HCT116 (cell line): ENCODE results near the gene CKS2. TPM values are rescaled to one million over a fixed set of nuclear protein-coding genes. Genes with fewer than 3 reads are reported as not detected.

Experiments used
- ATAC-seq: fragments of 200-7000 bp; cut with Tn5 transposase; 2 replicates; pipeline ENCODE4 v1.9.1; 2020; ENCODE audit warnings: mild to moderate bottlenecking, moderate library complexity
- BruUV-seq: library from RNA; stranded (reverse); fragments of 400-500 nt; replicated peaks from 2 replicates; lab custom pipeline; 2021; lab: Mats Ljungman, UMichigan
- CTCF ChIA-PET: fragments of 300-600 bp; sonication (Branson Sonifier 250); formaldehyde crosslinking; loops from one replicate; lab custom pipeline; 2021; ENCODE audit warnings: antibody characterized with exemption; lab: Charles Lee
- POLR2A ChIA-PET: fragments of 300-600, 350-600 bp; sonication (Branson Sonifier 250); formaldehyde crosslinking; loops from one replicate; lab custom pipeline; 2021; ENCODE audit warnings: antibody characterized with exemption; lab: Charles Lee
- RAD21 ChIA-PET, 2 experiments: fragments of 300-600 bp; sonication (Branson Sonifier 250); formaldehyde crosslinking; loops; one replicate each; lab custom pipeline; 2023; ENCODE audit warnings: low total read pairs in 2 of 2; ENCODE audit not compliant: uncharacterized antibody in 2 of 2, unreplicated experiment in 2 of 2, low non-redundant PET in 1 of 2; lab: Charles Lee
- DNase-seq: peaks from one replicate; pipeline ENCODE4 v3.0.0-alpha.2; 2010; ENCODE audit warnings: low read depth, low spot score
- H2AFZ ChIP-seq: fragments of 200-600 bp; shearing (Covaris generic), sonication (generic); 2 replicates; pipeline ENCODE4 v1.6.1; 2017; ENCODE audit warnings: low read depth, mixed run types, mixed read lengths, antibody characterized with exemption, low read length; ENCODE audit not compliant: poor library complexity, severe bottlenecking
- H3K27ac ChIP-seq: 2 replicates; pipeline ENCODE4 v1.5.1; 2012; ENCODE audit warnings: low read depth, low read length
- H3K27me3 ChIP-seq: fragments of 200-600 bp; sonication (generic); 2 replicates; pipeline ENCODE4 v1.6.1; 2016; ENCODE audit warnings: mixed run types, low read length, mixed read lengths; ENCODE audit not compliant: insufficient read depth
- H3K36me3 ChIP-seq, 2 experiments: fragments of 200-500 bp in 1 of 2; fragments of 200-600 bp in 1 of 2; sonication (Bioruptor generic) in 1 of 2; sonication (generic) in 1 of 2; 2 replicates each; pipeline versions ENCODE4 v1.5.1 to v1.6.1; 2014 to 2016; ENCODE audit warnings: low read length in 2 of 2, inconsistent platforms in 1 of 2, mixed read lengths in 1 of 2, mixed run types in 1 of 2; ENCODE audit not compliant: insufficient read depth in 2 of 2, control insufficient read depth in 1 of 2
- H3K4me1 ChIP-seq, 2 experiments: fragments of 200-600 bp in 1 of 2; sonication (generic) in 1 of 2; 2 replicates each; pipeline versions ENCODE4 v1.5.1 to v1.6.1; 2012 to 2017; ENCODE audit warnings: low read length in 2 of 2, inconsistent platforms in 1 of 2, mild to moderate bottlenecking in 1 of 2, mixed read lengths in 1 of 2, mixed run types in 1 of 2, moderate library complexity in 1 of 2; ENCODE audit not compliant: insufficient read depth in 2 of 2, control insufficient read depth in 1 of 2
- H3K4me2 ChIP-seq: fragments of 200-600 bp; sonication (generic); 2 replicates; pipeline ENCODE4 v1.6.1; 2017; ENCODE audit warnings: mixed run types, low read length, mixed read lengths
- H3K4me3 ChIP-seq, 2 experiments: fragments of 200-600 bp in 1 of 2; sonication (generic) in 1 of 2; replicated peaks in 1 of 2; 2 replicates each; pipeline ENCODE4 v1.5.1; 2011 to 2016; ENCODE audit warnings: low read length in 2 of 2, control low read depth in 1 of 2, low read depth in 1 of 2, mild to moderate bottlenecking in 1 of 2, mixed read lengths in 1 of 2, mixed run types in 1 of 2
- H3K79me2 ChIP-seq: fragments of 200-600 bp; sonication (generic); 2 replicates; pipeline ENCODE4 v1.6.1; 2017; ENCODE audit warnings: mild to moderate bottlenecking, mixed run types, low read length, moderate library complexity, mixed read lengths; ENCODE audit not compliant: insufficient read depth
- H3K9ac ChIP-seq: fragments of 200-600 bp; sonication (generic); 2 replicates; pipeline ENCODE4 v1.6.1; 2016; ENCODE audit warnings: low read length, mixed read lengths
- H3K9me2 ChIP-seq: fragments of 200-600 bp; sonication (generic), shearing (Covaris generic); 2 replicates; pipeline ENCODE4 v1.6.1; 2017; ENCODE audit warnings: mixed run types, mild to moderate bottlenecking, moderate library complexity; ENCODE audit not compliant: insufficient read depth
- H3K9me3 ChIP-seq, 2 experiments: fragments of 200-500 bp in 1 of 2; fragments of 200-600 bp in 1 of 2; sonication (Bioruptor generic) in 1 of 2; sonication (generic) in 1 of 2; 2 replicates each; pipeline ENCODE4 v1.6.1; 2014 to 2017; ENCODE audit warnings: low read length in 2 of 2, mixed read lengths in 2 of 2, inconsistent platforms in 1 of 2, low read depth in 1 of 2, mild to moderate bottlenecking in 1 of 2, mixed run types in 1 of 2, moderate library complexity in 1 of 2; ENCODE audit not compliant: control insufficient read depth in 1 of 2, insufficient read depth in 1 of 2
- H4K20me1 ChIP-seq: fragments of 200-600 bp; sonication (generic), shearing (Covaris generic); 2 replicates; pipeline ENCODE4 v1.6.1; 2017; ENCODE audit warnings: mixed run types, mild to moderate bottlenecking, moderate library complexity; ENCODE audit not compliant: insufficient read depth
- EGR1 ChIP-seq: IDR thresholded peaks from 2 replicates; pipeline ENCODE4 v1.6.1; 2012; ENCODE audit warnings: low read depth
- ELF1 ChIP-seq: IDR thresholded peaks from 2 replicates; pipeline ENCODE4 v1.6.1; 2012; ENCODE audit warnings: low read depth, borderline replicate concordance
- EZH2 ChIP-seq: fragments of 200-600 bp; sonication (generic); IDR thresholded peaks from 2 replicates; pipeline ENCODE4 v1.6.1; 2017; ENCODE audit warnings: antibody characterized with exemption, mixed run types
- EZH2phosphoT487 ChIP-seq: fragments of 200-600 bp; IDR thresholded peaks from 2 replicates; pipeline ENCODE4 v1.6.1; 2018; ENCODE audit warnings: antibody characterized with exemption, borderline replicate concordance
- JUND ChIP-seq: IDR thresholded peaks from 2 replicates; pipeline ENCODE4 v1.6.1; 2012
- POLR2AphosphoS5 ChIP-seq: IDR thresholded peaks from 2 replicates; pipeline ENCODE4 v1.6.1; 2011; ENCODE audit warnings: mild to moderate bottlenecking, low read depth, low read length, moderate library complexity
- RAD21 ChIP-seq: IDR thresholded peaks from 2 replicates; pipeline ENCODE4 v1.6.1; 2012; ENCODE audit warnings: low read depth, mild to moderate bottlenecking
- SIN3A ChIP-seq: IDR thresholded peaks from 2 replicates; pipeline ENCODE4 v1.6.1; 2012; ENCODE audit warnings: low read depth
- SP1 ChIP-seq: IDR thresholded peaks from 2 replicates; pipeline ENCODE4 v1.6.1; 2012; ENCODE audit warnings: low read depth
- TCF7L2 ChIP-seq: IDR thresholded peaks from 2 replicates; pipeline ENCODE4 v1.7.0; 2011; ENCODE audit warnings: borderline replicate concordance, inconsistent platforms; ENCODE audit not compliant: insufficient read depth, insufficient read length; ENCODE audit errors: extremely low read depth
- YY1 ChIP-seq: IDR thresholded peaks from 2 replicates; pipeline ENCODE4 v1.6.1; 2011; ENCODE audit warnings: low read length, low read depth, moderate library complexity, mild to moderate bottlenecking; ENCODE audit not compliant: insufficient replicate concordance; ENCODE audit errors: extremely low read depth
- ZBTB33 ChIP-seq: IDR thresholded peaks from 2 replicates; pipeline ENCODE4 v1.6.1; 2011; ENCODE audit warnings: mild to moderate bottlenecking, low read length, moderate library complexity; ENCODE audit not compliant: insufficient replicate concordance; ENCODE audit errors: extremely low read depth
- ZNF274 ChIP-seq: fragments of 200-500 bp; sonication (Bioruptor generic); IDR thresholded peaks from 2 replicates; pipeline ENCODE4 v1.6.1; 2014; ENCODE audit warnings: mild to moderate bottlenecking, low read depth, low read length, inconsistent platforms
- intact Hi-C: fragments of 100-400 bp; cut with micrococcal nuclease; formaldehyde crosslinking; loops from 2 replicates; pipeline ENCODE4 v1.10.0; 2022
- total RNA-seq: library from RNA; stranded (reverse); gene quantifications from one replicate; pipeline ENCODE4 v1.2.1, GENCODE V29; 2021; ENCODE audit not compliant: unreplicated experiment
- TF ChIP-seq, protein P1 (sequence below): IDR thresholded peaks from 2 replicates; pipeline ENCODE4 v1.6.1; 2012
- TF ChIP-seq, protein P2 (sequence below): IDR thresholded peaks from 2 replicates; pipeline ENCODE4 v1.6.1; 2012
- TF ChIP-seq, protein P3 (sequence below): IDR thresholded peaks from 2 replicates; pipeline ENCODE4 v1.6.1; 2012; ENCODE audit warnings: low read depth

Gene CKS2
- total RNA-seq, 1 experiment from 2014 or later = 242 TPM

DNA sequence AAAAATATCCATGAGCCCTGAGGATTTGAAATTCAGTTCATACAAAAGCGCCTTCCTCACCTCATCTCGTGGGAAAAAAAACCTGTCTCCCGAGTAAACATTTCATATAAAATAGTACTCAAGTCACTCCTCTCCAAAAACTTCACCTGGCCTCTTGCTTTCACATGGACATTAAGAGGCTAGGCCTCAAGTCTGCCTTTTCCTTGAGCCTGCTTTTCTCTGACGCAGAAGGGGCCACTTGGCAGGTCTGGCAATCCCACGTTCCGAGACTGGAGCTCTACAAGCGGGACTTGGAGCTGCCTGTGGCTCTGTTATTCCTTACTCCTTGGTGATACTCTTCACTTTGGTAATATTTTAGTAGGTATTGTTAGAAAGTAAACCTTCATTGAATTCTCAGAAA lies 26.9 kb upstream of the CKS2 start (continued):
- TF ChIP-seq, protein P1, sequence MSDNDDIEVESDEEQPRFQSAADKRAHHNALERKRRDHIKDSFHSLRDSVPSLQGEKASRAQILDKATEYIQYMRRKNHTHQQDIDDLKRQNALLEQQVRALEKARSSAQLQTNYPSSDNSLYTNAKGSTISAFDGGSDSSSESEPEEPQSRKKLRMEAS = no peak
- TF ChIP-seq POLR2AphosphoS5 (no peak), RAD21 (no peak), EGR1 (no peak)

GRCh38 chr9:89291741-89292140 lies 19.3 kb upstream of the CKS2 start:
- ATAC-seq (no peak), DNase-seq (no peak)
- Histone ChIP-seq H3K4me1 (no peaks in the 10 kb centered on the region), H3K4me2 (no peak overlapping the region), H3K36me3 (no peaks in the 10 kb centered on the region), H2AFZ (no peak overlapping the region), H3K4me3 (no peak overlapping the region), H4K20me1 (no peaks in the 10 kb centered on the region), H3K27me3 (no peaks in the 10 kb centered on the region), H3K9ac (no peak overlapping the region), H3K9me2 (no peaks in the 10 kb centered on the region), H3K9me3 (no peaks in the 10 kb centered on the region), H3K79me2 (no peaks in the 10 kb centered on the region), H3K27ac (no peak overlapping the region)
- POLR2A ChIA-PET = no interaction called here
- CTCF ChIA-PET = no interaction called here
- RAD21 ChIA-PET = no interaction called here
- BruUV-seq = no TSS peak
- TF ChIP-seq EZH2phosphoT487 (no peak), JUND (no peak), YY1 (no peak), TCF7L2 (no peak), ZNF274 (no peak), POLR2AphosphoS5 (no peak), EZH2 (no peak), ZBTB33 (no peak), SIN3A (no peak), ELF1 (no peak), SP1 (no peak), EGR1 (no peak)
- TF ChIP-seq, protein P1 = no peak
- TF ChIP-seq, protein P2, sequence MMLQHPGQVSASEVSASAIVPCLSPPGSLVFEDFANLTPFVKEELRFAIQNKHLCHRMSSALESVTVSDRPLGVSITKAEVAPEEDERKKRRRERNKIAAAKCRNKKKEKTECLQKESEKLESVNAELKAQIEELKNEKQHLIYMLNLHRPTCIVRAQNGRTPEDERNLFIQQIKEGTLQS = no peak
- TF ChIP-seq, protein P3, sequence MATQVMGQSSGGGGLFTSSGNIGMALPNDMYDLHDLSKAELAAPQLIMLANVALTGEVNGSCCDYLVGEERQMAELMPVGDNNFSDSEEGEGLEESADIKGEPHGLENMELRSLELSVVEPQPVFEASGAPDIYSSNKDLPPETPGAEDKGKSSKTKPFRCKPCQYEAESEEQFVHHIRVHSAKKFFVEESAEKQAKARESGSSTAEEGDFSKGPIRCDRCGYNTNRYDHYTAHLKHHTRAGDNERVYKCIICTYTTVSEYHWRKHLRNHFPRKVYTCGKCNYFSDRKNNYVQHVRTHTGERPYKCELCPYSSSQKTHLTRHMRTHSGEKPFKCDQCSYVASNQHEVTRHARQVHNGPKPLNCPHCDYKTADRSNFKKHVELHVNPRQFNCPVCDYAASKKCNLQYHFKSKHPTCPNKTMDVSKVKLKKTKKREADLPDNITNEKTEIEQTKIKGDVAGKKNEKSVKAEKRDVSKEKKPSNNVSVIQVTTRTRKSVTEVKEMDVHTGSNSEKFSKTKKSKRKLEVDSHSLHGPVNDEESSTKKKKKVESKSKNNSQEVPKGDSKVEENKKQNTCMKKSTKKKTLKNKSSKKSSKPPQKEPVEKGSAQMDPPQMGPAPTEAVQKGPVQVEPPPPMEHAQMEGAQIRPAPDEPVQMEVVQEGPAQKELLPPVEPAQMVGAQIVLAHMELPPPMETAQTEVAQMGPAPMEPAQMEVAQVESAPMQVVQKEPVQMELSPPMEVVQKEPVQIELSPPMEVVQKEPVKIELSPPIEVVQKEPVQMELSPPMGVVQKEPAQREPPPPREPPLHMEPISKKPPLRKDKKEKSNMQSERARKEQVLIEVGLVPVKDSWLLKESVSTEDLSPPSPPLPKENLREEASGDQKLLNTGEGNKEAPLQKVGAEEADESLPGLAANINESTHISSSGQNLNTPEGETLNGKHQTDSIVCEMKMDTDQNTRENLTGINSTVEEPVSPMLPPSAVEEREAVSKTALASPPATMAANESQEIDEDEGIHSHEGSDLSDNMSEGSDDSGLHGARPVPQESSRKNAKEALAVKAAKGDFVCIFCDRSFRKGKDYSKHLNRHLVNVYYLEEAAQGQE = no peak
- intact Hi-C loops = no loop called here
